ENCODE results near the gene KBTBD8. TPM values are rescaled to one million over a fixed set of nuclear protein-coding genes. Genes with fewer than 3 reads are reported as not detected.

The KBTBD8 gene
- total and polyA plus RNA-seq, 9 of the 15 experiments (the other 6 are each of a cell fraction or from before 2014, with no cell fraction given) = 2.7 to 9.1 (median 5.6) TPM

DNA sequence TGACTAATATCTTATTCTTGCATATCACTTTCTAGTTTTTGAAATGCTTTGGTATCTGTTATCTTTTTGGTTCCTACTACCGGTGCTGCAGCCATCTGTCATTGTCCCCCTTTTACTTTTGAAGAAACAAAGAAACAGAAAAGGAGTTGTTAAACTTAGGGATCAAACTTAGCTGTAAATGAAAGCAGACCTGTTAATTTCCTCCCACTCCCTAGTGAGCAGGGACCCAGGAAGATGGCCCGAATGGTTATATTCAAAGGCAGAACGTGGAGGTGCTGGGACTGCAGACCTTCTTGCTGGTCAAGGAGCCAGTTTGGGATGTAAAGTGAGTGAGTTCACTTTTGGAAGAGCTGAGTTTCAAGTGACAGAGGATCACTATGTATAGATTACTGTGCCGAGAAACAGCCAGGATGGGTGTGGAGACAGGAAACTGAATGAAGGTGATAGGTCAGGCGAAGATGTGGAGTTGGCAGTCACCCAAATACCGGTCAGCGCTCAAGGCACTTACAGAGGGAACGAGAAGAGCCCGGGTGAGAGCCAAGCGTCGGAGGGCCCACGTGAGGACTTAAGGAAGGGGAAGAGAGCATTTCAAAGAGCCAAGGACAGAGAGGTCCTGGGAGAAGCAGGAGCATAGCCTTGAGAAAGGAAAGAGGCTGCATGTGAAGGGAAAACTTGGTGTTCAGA lies 20.1 kb downstream of the KBTBD8 start (continued):
- TF ChIP-seq, protein P1, sequence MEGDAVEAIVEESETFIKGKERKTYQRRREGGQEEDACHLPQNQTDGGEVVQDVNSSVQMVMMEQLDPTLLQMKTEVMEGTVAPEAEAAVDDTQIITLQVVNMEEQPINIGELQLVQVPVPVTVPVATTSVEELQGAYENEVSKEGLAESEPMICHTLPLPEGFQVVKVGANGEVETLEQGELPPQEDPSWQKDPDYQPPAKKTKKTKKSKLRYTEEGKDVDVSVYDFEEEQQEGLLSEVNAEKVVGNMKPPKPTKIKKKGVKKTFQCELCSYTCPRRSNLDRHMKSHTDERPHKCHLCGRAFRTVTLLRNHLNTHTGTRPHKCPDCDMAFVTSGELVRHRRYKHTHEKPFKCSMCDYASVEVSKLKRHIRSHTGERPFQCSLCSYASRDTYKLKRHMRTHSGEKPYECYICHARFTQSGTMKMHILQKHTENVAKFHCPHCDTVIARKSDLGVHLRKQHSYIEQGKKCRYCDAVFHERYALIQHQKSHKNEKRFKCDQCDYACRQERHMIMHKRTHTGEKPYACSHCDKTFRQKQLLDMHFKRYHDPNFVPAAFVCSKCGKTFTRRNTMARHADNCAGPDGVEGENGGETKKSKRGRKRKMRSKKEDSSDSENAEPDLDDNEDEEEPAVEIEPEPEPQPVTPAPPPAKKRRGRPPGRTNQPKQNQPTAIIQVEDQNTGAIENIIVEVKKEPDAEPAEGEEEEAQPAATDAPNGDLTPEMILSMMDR (IDR thresholded peaks at IDR 0.05 in 2 of 3, conservative IDR thresholded peaks at IDR 0.05 in 1 of 3; ENCODE audit: insufficient read depth in 2 of 3, low read depth in 1 of 3, low read length in 3 of 3) = no peak
- no peak for TF ChIP-seq NFRKB (IDR thresholded peaks at IDR 0.05; ENCODE audit: low read depth)

DNA sequence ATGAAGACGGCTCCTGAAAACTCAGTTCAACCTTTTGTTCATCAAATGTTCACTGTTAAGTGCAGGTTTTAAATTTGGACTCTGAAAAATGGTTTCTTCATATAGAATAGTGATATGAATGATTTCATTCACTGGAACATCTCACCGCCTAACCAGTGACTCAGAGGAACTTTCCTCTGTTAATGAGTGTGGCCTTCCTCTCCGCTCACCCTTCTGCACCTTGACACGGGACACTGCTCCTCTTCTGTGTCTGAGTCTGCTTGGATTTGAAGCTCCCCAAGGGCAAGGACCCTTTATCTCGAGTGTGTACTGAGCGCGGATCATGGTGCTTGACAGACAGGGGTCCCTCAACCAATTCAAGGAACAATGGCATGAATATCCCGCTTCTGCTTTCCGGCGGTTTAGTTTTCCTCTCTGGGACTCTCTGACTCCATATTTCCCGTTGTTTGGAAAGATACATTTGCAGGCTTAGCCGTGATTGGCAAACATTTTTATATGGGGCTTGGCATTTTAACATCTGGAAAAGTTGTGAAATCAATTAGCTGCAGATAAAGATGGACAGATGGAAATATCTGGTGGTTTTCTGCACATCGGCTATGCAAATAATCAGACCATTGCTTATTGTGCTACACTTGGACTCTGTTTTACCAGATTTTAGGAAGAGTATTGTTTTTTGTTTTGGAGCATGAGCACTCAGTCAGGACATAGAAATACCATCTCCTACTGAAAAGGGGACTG lies 20.9 kb downstream of the KBTBD8 start:
- no peaks in the 10 kb centered on the region for H4K20me1 ChIP-seq (replicated peaks; ENCODE audit: control insufficient read depth, insufficient read depth, low read length)
- H3K4me1 ChIP-seq (replicated peaks in 1 of 2; ENCODE audit: control insufficient read depth in 2 of 2, insufficient read depth in 2 of 2, low read length in 2 of 2) = peaks cover 17 to 40% of the 10 kb centered on the region in 2 experiments
- H3K9me3 ChIP-seq (replicated peaks; ENCODE audit: control insufficient read depth, insufficient read depth, low read depth, low read length) = no peaks in the 10 kb centered on the region
- POLR2A ChIA-PET = no interaction called here
- CTCF ChIA-PET (ENCODE audit: low intra/inter-chr PET ratio) = no interaction called here
- no peaks in the 10 kb centered on the region for H3K36me3 ChIP-seq (ENCODE audit: control insufficient read depth, insufficient read depth, low read length)
- peak; percentile 15 for FAIRE-seq
- peak; percentile 20; the same call in 2 of the 3 replicates for ATAC-seq
- in situ Hi-C loops (cut with MboI) (loop anchor here (25.0 kb wide), 1 partner anchor 1357 kb away; no protein-coding TSS in a partner anchor), intact Hi-C loops (cut with micrococcal nuclease) (no loop called here)
- H3K9me1 ChIP-seq (ENCODE audit: control insufficient read depth, insufficient read depth, low read length) = no peaks in the 10 kb centered on the region
- H3K27ac ChIP-seq (ENCODE audit: extremely low read depth, low read depth, low read length) = peak overlapping the region; percentile 61
- no peak overlapping the region for H3K4me3 ChIP-seq
- H3K27me3 ChIP-seq (ENCODE audit: control insufficient read depth in 2 of 2, insufficient read depth in 2 of 2, low read length in 2 of 2) = no peaks in the 10 kb centered on the region
- no peak for TF ChIP-seq GTF2E2 (tag; IDR thresholded peaks at IDR 0.05)
- TF ChIP-seq, protein P2, sequence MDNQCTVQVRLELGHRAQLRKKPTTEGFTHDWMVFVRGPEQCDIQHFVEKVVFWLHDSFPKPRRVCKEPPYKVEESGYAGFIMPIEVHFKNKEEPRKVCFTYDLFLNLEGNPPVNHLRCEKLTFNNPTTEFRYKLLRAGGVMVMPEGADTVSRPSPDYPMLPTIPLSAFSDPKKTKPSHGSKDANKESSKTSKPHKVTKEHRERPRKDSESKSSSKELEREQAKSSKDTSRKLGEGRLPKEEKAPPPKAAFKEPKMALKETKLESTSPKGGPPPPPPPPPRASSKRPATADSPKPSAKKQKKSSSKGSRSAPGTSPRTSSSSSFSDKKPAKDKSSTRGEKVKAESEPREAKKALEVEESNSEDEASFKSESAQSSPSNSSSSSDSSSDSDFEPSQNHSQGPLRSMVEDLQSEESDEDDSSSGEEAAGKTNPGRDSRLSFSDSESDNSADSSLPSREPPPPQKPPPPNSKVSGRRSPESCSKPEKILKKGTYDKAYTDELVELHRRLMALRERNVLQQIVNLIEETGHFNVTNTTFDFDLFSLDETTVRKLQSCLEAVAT (IDR thresholded peaks at IDR 0.05) = 0 out of 4 replicates have a peak, but pooled peaks of 1 of the 2 experiments have one; percentile 21
- peak; percentile 32 for TF ChIP-seq CEBPB (tag; IDR thresholded peaks at IDR 0.05)
- no peak for TF ChIP-seq NR2C1 (IDR thresholded peaks at IDR 0.05)
- 0 out of 2 replicates have a peak, but pooled peaks have one; percentile 4 for TF ChIP-seq NR2C1 (tag; IDR thresholded peaks at IDR 0.05)
- TF ChIP-seq CREM (IDR thresholded peaks at IDR 0.05; ENCODE audit: low read depth) = no peak
- no peak for TF ChIP-seq TSC22D4 (tag; IDR thresholded peaks at IDR 0.05)
- TF ChIP-seq PHF21A (IDR thresholded peaks at IDR 0.05; ENCODE audit: borderline replicate concordance, low read depth) = 0 out of 2 replicates have a peak, but pooled peaks have one; percentile 34
- TF ChIP-seq, protein P3, sequence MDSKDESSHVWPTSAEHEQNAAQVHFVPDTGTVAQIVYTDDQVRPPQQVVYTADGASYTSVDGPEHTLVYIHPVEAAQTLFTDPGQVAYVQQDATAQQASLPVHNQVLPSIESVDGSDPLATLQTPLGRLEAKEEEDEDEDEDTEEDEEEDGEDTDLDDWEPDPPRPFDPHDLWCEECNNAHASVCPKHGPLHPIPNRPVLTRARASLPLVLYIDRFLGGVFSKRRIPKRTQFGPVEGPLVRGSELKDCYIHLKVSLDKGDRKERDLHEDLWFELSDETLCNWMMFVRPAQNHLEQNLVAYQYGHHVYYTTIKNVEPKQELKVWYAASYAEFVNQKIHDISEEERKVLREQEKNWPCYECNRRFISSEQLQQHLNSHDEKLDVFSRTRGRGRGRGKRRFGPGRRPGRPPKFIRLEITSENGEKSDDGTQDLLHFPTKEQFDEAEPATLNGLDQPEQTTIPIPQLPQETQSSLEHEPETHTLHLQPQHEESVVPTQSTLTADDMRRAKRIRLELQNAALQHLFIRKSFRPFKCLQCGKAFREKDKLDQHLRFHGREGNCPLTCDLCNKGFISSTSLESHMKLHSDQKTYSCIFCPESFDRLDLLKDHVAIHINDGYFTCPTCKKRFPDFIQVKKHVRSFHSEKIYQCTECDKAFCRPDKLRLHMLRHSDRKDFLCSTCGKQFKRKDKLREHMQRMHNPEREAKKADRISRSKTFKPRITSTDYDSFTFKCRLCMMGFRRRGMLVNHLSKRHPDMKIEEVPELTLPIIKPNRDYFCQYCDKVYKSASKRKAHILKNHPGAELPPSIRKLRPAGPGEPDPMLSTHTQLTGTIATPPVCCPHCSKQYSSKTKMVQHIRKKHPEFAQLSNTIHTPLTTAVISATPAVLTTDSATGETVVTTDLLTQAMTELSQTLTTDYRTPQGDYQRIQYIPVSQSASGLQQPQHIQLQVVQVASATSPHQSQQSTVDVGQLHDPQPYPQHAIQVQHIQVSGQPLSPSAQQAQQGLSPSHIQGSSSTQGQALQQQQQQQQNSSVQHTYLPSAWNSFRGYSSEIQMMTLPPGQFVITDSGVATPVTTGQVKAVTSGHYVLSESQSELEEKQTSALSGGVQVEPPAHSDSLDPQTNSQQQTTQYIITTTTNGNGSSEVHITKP (IDR thresholded peaks at IDR 0.05; ENCODE audit: partially characterized antibody) = peak; percentile 2
- peak overlapping the region; percentile 94 for H2AFZ ChIP-seq (ENCODE audit: low read depth, low read length)
- no peaks in the 10 kb centered on the region for H3K79me2 ChIP-seq (ENCODE audit: control insufficient read depth, insufficient read depth, low read length)
- BruUV-seq (replicated peaks) = no TSS peak
- peak in 1 of 4 experiments; percentile 21 for DNase-seq (ENCODE audit: extremely low read depth in 1 of 4, low spot score in 3 of 4)
- 59% methylated on average over 13 of the region's 13 CpGs for WGBS (ENCODE audit: insufficient coverage, low coverage, missing lambda C conversion rate)
- peak overlapping the region; percentile 76 for H3K4me2 ChIP-seq (ENCODE audit: insufficient read depth, low read length)
- peak overlapping the region in 1 of 2 experiments; percentile 47; a peak in 2 of 4 replicates for H3K9ac ChIP-seq (ENCODE audit: insufficient read depth in 1 of 2, low read depth in 2 of 2, low read length in 2 of 2)
